Esophagus muscularis mucosa (tissue), 4 donors: Measurements from ENCODE around the gene DHTKD1. TPM values are rescaled to one million over a fixed set of nuclear protein-coding genes. Genes with fewer than 3 reads are reported as not detected.

Experiments used
- DNase-seq: peaks from one replicate; pipeline ENCODE4 v3.0.0-alpha.2; 2017; ENCODE audit errors: extremely low spot score
- H3K27ac ChIP-seq, 4 donors: fragments of 200-600 bp; sonication (generic); replicated peaks in 1 of 4; 1 replicate in 3 of 4; 2 replicates in 1 of 4; pipeline ENCODE4 v1.5.1; 2016 to 2019; ENCODE audit warnings: mild to moderate bottlenecking in 1 of 4
- H3K27me3 ChIP-seq, 4 donors: fragments of 200-600 bp; sonication (generic); one replicate each; pipeline versions ENCODE4 v1.5.1 to v1.6.0; 2016 to 2019
- H3K36me3 ChIP-seq, 4 donors: fragments of 200-600 bp; sonication (generic); one replicate each; pipeline ENCODE4 v1.5.1; 2016 to 2019
- H3K4me1 ChIP-seq, 4 donors: fragments of 200-600 bp; sonication (generic); one replicate each; pipeline ENCODE4 v1.5.1; 2016 to 2019
- H3K4me3 ChIP-seq, 4 donors: fragments of 200-600 bp; sonication (generic); 1 replicate in 2 of 4; 2 replicates in 2 of 4; pipeline ENCODE4 v1.5.1; 2016 to 2019; ENCODE audit warnings: mild to moderate bottlenecking in 4 of 4, moderate library complexity in 1 of 4
- H3K9me3 ChIP-seq, 4 donors: fragments of 200-600 bp; sonication (generic); 1 replicate in 3 of 4; 2 replicates in 1 of 4; pipeline ENCODE4 v1.5.1; 2016 to 2019
- EP300 ChIP-seq: sonication (generic); formaldehyde crosslinking; IDR thresholded peaks from one replicate; pipeline ENCODE4 v1.6.1; 2017; ENCODE audit warnings: antibody characterized with exemption
- POLR2A ChIP-seq: fragments of 450-650 bp; IDR thresholded peaks from one replicate; pipeline ENCODE4 v1.6.1; 2017; ENCODE audit warnings: antibody characterized with exemption, moderate library complexity, mild to moderate bottlenecking, low read depth
- POLR2AphosphoS5 ChIP-seq, 2 donors: sonication (generic); formaldehyde crosslinking; IDR thresholded peaks; one replicate each; pipeline ENCODE4 v1.6.1; 2017; ENCODE audit warnings: antibody characterized with exemption in 2 of 2
- WGBS: methylation state at CpG from one replicate; pipeline ENCODE4 v1.1.5; 2018; 5-methylcytosine and 5-hydroxymethylcytosine counted together
- intact Hi-C: fragments of 100-400 bp; cut with DNase I; formaldehyde crosslinking; loops from one replicate; pipeline ENCODE4 v1.15.1; 2023
- total RNA-seq, 4 donors: library from RNA; depleted of rRNA; stranded (reverse); fragments of >200 nt; gene quantifications; one replicate each; pipeline versions ENCODE4 v1.1.0 to v1.2.1, GENCODE V29; 2016
- TF ChIP-seq, protein P1 (sequence below), 3 experiments: fragments of 200-600 bp in 2 of 3; fragments of 450-650 bp in 1 of 3; sonication (generic) in 2 of 3; IDR thresholded peaks; one replicate each; pipeline ENCODE4 v1.5.1; 2017 to 2019; ENCODE audit warnings: antibody characterized with exemption in 3 of 3, mild to moderate bottlenecking in 2 of 3, moderate library complexity in 1 of 3

The DHTKD1 gene
- total RNA-seq, 4 donors from 2014 or later, result 19.2 to 44.4 (median 24.2) TPM

DNA sequence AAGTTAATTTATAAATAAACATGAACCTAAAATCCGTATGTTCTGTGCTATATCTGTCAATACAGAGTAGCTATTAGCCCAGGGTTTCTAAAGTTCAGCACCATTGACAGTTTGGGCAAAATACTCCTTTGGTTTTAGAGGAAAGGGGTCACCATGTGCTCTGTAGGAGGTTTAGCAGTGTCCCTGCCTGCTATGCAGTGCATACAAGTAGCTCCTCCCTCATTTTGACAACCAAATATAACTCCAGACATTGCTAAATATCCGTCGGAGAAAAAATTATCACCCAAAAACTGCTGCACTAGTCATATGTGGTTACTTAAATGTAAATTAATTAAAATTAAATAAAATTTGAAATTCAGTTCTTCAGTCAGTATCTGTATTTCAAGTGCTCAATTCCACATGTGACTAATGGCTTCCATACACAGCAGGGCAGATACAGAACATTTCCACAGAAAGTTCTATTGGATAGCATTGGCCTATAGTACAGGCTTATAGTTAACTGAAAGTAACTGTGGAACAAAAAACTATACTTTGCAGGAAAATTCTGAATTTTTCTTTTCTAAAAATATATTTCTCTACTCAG is 32.6 kb upstream of the DHTKD1 start:
- TF ChIP-seq POLR2A (no peak), EP300 (no peak)
- TF ChIP-seq, protein P1, sequence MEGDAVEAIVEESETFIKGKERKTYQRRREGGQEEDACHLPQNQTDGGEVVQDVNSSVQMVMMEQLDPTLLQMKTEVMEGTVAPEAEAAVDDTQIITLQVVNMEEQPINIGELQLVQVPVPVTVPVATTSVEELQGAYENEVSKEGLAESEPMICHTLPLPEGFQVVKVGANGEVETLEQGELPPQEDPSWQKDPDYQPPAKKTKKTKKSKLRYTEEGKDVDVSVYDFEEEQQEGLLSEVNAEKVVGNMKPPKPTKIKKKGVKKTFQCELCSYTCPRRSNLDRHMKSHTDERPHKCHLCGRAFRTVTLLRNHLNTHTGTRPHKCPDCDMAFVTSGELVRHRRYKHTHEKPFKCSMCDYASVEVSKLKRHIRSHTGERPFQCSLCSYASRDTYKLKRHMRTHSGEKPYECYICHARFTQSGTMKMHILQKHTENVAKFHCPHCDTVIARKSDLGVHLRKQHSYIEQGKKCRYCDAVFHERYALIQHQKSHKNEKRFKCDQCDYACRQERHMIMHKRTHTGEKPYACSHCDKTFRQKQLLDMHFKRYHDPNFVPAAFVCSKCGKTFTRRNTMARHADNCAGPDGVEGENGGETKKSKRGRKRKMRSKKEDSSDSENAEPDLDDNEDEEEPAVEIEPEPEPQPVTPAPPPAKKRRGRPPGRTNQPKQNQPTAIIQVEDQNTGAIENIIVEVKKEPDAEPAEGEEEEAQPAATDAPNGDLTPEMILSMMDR (IDR thresholded peaks at IDR 0.05), result no peak
- Histone ChIP-seq H3K27me3 (no peaks in the 10 kb centered on the region), H3K36me3 (peaks cover 7 to 42% (median 34%) of the 10 kb centered on the region in 4 donors), H3K4me3 (no peak overlapping the region), H3K27ac (no peak overlapping the region), H3K9me3 (no peaks in the 10 kb centered on the region), H3K4me1 (peaks cover 13 to 34% (median 21%) of the 10 kb centered on the region in 4 donors)
- intact Hi-C loops, result no loop called here
- DNase-seq, result no peak
- 85% methylated on average over 3 of the region's 3 CpGs for WGBS

DNA sequence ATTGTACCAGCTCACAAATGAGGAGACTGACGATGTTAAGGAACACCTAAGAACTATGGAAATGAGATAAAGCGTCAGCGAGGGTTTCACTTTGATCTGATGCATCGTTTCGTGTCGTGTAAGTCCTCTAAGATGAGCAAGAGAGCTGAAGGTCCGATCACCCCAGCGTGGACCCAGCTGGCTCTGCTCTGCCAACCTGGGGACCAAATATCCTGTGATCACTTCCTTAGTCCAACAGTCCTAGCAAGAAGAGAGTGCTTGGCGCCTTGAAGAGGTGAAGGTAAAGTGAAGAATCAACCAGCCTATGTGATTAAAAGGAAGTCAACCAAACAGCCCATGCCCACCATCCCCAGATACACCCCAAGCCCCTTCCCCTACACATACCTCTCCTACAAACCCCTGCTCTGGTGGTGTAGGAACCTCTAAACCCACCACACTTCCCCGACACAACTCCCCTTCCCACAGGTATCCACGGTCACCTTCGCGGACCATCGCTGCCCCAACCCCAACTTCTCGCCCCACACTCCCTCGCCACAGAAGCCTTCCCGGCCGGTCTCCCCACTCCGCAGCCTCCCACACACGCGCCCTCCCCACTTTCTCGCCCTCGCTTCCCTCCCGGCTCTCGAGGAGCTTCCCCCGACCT is 26.9 kb upstream of the DHTKD1 start:
- Histone ChIP-seq H3K27me3 (no peaks in the 10 kb centered on the region), H3K4me3 (peak overlapping the region; percentile 86 to 100 (median 96)), H3K27ac (peak overlapping the region; percentile 87 to 98 (median 96)), H3K36me3 (no peaks in the 10 kb centered on the region), H3K9me3 (no peaks in the 10 kb centered on the region), H3K4me1 (peaks cover 14 to 38% (median 25%) of the 10 kb centered on the region in 4 donors)
- no peak for DNase-seq
- WGBS, result under 1% methylated on average over 25 of the region's 26 CpGs
- TF ChIP-seq POLR2A, result no peak
- no peak for TF ChIP-seq POLR2AphosphoS5 (IDR thresholded peaks at IDR 0.05)
- no peak for TF ChIP-seq EP300
- TF ChIP-seq, protein P1 (IDR thresholded peaks at IDR 0.05), result no peak
- intact Hi-C loops, result loop anchor here (2.0 kb wide), 1 partner anchor 27 kb away; the partner anchor contains the start of gene DHTKD1

DNA sequence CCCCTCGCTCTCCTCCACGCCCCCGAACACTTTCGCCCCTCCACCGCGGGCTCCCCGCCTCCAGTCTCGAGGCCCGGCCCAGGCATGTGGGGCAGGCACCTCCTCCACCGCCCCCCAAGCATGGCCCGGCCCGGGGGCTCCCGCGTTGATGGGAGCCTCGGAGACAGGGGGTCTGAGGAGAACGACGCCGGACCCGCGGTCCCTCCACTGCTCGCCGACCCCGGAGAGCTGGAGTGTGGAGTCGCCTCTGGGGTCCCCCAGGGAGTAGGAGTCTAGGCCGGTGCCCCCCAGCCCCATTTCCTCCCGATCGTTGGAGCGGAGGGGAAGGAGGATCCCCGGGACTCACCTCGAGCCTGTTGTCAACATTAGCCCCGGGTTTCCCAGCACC is 26.4 kb upstream of the DHTKD1 start:
- Histone ChIP-seq H3K4me3 (peak overlapping the region; percentile 86 to 100 (median 96)), H3K27ac (peak overlapping the region; percentile 87 to 98 (median 96)), H3K36me3 (no peaks in the 10 kb centered on the region), H3K9me3 (no peaks in the 10 kb centered on the region), H3K27me3 (no peaks in the 10 kb centered on the region), H3K4me1 (peaks cover 14 to 38% (median 25%) of the 10 kb centered on the region in 4 donors)
- 1% methylated on average over 9 of the region's 31 CpGs for WGBS
- intact Hi-C loops, result loop anchor here (2.0 kb wide), 1 partner anchor 26 kb away; the partner anchor contains the start of gene DHTKD1
- TF ChIP-seq EP300 (no peak), POLR2AphosphoS5 (IDR thresholded peaks at IDR 0.05) (peak in 1 of 2 donors; percentile 73), POLR2A (no peak)
- TF ChIP-seq, protein P1 (IDR thresholded peaks at IDR 0.05), result no peak
- no peak for DNase-seq

DNA sequence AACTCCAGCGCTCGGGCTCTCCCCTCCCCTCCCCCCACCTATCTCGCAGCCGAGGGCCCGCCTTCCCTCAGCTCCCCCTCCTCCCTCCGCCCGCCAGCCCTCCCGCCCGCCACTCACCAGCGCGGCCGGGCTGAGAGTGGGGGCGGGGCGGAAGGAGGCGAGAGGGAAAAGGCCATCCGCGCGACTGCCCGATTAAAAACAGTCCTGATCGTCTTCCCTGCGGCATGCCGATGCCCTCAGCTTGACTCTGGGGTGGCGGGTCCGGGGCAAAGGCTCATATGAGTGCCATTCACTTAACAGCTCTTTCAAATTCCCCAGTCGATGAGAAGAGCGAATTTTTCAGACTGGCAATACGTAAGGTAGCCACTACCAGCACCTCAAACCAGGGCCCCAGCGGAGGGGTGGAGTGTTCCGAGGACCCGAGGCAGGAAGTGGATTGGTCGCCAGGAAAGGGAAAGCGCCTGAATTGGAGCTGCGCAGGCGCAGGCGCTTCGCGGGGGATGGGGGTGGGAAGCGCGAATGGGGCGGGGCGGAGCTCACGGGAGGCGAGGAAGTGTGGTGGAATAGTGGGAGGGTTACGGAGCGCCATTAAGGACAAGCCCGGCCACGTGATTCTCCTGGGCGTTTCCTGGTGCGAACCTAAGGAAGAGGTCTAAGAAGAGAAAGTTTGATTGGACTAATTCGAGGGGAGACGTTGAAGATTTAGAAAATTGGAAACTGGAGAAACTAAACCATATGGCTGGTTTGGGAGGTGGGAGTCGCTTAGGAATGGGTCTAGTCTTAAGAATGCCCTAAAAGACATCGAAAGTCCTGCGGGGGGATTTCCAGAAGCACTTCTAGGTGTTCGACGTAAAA is 25.7 kb upstream of the DHTKD1 start, which contains the start of gene UPF2:
Gene UPF2, minus strand, starts transcription at position 13 of the 855 bp plus-strand sequence. CDS start 7,386 bp downstream, outside the sequence.
- peaks cover 14 to 38% (median 25%) of the 10 kb centered on the region in 4 donors for H3K4me1 ChIP-seq
- peak; percentile 99 for DNase-seq
- no peaks in the 10 kb centered on the region for H3K36me3 ChIP-seq
- intact Hi-C loops, result loop anchor here (2.0 kb wide), 1 partner anchor 26 kb away; the partner anchor contains the start of gene DHTKD1
- peaks cover 0 to 2% (median 0%) of the 10 kb centered on the region in 4 donors for H3K27me3 ChIP-seq
- 6% methylated on average over 33 of the region's 56 CpGs for WGBS
- H3K27ac ChIP-seq, result peak within 1 kb of the TSS; percentile 87 to 98 (median 96)
- TF ChIP-seq POLR2A (no peak), POLR2AphosphoS5 (IDR thresholded peaks at IDR 0.05) (peak; percentile 51 to 82), EP300 (no peak)
- TF ChIP-seq, protein P1 (IDR thresholded peaks at IDR 0.05), result peak in 1 of 3 experiments; percentile 6
- H3K4me3 ChIP-seq, result peak within 1 kb of the TSS; percentile 86 to 100 (median 96)
- H3K9me3 ChIP-seq, result no peaks in the 10 kb centered on the region
